Measurements from ENCODE around the gene KDM4B. TPM values are rescaled to one million over a fixed set of nuclear protein-coding genes. Genes with fewer than 3 reads are reported as not detected.

The KDM4B gene
- polyA plus RNA-seq, 3 donors: 20.1 to 31.7 (median 26.5) TPM

DNA sequence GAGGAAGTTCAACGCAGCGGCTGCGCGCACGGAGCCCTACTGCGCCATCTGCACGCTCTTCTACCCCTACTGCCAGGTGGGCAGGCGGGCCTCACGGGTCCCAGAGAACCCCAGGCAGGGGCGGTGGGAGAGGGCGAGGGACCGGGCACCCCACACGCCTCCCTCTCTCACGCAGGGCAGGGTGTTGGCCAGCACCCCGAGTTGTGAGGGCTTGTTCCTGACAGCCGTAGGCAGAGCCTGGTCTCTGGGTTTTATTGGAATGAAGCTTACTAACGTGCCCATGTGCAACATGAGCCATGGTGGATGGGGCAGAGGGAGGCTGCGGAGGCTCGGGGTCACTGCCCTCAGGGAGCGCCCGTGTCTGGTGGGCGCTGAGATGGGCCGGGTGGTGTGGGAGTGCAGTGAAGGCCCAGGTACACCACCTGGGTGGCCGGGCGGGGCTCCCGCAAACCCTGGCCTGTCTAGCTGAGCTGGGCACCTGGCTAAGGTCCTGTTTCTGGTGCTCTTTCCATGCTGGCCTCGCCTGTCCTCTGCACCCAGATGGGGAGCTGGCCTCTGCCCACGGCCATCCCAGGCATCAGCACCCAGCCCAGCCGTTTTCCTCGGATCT is 165.2 kb downstream of the KDM4B start:
- DNase-seq (ENCODE audit: extremely low read depth in 1 of 11, low read depth in 9 of 11, low spot score in 4 of 11): no peak

DNA sequence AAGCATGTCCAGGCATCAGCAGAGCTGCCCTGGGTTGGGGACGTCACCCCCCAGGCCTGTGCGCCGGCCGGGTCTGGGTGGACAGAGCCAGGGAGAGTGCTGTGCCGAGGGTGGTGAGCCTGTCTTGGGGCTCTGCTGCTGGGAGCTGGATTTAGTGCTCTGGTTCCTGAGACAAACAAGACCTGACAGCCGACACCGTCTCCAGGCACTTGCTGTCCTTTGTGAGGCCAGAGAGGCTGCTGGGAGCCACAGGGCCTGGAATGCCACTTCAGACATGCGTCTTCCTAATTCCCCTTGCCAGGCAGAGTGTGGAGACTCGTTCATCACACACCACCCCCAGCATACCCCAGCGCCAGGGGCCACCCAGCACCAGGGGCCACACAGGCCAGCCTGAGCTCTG is 165.8 kb downstream of the KDM4B start:
- DNase-seq (ENCODE audit: extremely low read depth in 1 of 11, low read depth in 9 of 11, low spot score in 4 of 11): no peak

DNA sequence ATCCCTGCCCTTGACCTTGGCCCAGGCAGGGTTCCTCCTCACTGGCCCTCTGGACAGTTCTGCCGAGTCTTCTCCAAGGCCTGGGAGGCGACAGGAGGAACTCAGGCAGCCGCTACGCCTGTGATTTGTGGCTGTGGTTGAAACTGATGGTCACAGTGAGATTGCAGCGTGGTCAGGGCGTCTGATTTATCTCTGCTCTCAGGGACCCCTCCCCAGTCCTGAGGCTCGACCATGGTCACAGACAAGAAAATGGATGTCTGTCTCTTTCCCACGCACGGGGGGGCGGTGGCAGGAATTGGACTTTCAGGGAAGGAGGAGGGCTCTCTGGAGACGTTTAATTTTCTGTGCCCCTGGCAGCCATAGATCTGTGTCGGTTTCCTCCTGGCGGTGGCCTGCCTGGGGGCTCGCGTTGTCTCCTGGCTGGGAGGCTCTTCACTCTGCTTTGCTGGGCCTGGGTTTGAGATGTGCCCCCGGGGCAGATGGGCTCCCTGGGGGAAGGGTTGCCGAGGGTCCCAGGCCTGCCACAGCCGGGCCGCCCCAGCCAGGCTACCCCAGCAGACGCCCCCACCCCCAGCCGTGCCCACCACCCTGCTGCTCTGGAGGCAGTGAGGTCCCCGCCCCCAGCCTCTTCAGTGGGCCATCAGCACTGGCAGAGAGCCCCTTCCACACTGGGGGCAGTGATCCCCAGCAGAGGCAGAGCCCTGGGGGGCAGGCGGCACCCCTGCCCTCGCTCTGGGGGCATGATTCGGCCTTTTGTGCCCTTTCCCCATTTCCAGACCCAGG is 167.4 kb downstream of the KDM4B start:
- no peak for DNase-seq (ENCODE audit: extremely low read depth in 1 of 11, low read depth in 9 of 11, low spot score in 4 of 11)

DNA sequence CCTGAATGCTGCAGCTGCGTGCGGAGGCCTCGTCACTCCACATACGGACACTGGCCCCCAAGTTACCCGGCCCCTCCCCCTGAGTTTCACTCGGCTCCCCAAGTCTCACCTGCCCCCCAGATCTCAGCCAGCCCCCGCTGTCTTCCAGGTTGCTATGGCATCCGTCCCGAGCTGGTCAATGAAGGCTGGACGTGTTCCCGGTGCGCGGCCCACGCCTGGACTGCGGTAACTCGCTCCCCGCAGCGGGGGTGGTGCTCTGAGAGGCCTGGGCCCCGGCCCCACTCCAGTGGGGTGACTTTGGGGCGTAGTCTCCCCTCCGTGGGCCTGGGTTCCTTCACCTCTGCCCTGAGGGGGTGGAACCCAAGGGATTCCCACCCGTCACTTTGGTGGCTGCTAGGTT is 168.2 kb downstream of the KDM4B start:
- DNase-seq (ENCODE audit: extremely low read depth in 1 of 11, low read depth in 9 of 11, low spot score in 4 of 11): no peak

DNA sequence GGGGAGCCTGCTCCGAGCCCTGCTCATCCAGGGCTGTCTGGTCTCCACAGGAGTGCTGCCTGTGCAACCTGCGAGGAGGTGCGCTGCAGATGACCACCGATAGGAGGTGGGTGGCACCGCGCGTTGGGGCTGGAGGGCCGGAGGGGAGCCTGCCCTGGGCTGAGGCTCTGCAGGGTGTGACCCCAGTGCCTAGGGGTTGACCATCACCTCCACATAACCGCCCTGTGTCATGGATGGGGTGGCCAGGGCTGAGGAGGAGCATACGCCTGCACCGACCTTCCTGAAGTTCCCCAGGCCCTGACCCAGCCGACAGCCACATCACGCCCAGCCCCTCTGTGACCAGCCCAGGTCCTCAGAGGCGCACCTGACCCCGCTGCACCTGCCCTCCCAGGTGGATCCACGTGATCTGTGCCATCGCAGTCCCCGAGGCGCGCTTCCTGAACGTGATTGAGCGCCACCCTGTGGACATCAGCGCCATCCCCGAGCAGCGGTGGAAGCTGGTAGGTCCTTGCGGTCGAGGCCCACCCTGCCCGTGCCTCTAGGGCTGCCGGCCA is 168.7 kb downstream of the KDM4B start:
- DNase-seq (ENCODE audit: extremely low read depth in 1 of 11, low read depth in 9 of 11, low spot score in 4 of 11): no peak

DNA sequence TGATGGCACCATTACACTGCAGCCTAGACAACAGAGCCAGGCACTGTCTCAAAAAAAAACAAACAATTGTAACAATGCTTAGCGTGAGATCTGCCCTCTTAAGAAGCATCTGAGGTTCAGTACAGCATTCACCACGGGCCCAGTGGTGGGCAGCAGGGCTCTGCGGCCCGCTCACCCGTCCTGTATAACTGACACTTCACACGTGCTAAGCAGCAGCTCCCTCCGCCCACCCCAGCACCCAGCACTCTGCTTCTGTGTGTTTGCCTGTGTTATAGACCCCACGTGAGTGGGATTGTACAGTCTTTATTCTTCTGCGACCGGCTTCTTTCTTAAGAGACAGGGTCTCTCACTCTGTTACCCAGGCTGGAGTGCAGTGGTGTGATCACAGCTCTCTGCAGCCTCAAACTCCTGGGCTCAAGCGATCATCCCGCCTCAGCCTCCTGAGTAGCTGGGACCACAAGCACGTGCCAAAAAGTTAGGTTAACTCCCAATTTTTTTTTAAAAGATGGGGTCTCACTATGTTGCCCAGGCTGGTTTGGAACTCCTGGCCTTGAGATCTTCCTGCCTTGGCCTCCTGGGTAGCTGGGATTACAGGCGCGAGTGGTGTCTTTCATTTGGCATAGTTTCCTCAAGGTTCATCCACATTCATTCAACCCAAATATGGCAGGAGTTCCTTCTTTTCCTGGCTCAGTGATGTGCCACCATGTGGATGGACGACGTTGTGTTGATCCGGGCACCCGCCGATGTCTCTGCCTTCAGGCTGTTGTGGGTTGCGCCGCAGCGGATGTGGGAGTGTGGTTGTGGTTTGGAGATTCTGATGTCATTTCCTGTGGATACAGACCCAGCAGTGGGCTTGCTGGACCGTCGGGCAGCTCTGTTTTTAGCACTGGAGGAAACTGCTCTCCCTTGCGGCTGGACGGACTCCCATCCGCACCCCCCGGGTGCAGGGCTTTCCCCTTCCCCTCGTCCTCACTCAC is 170.0 kb downstream of the KDM4B start:
- no peak for DNase-seq (ENCODE audit: extremely low read depth in 1 of 11, low read depth in 9 of 11, low spot score in 4 of 11)

DNA sequence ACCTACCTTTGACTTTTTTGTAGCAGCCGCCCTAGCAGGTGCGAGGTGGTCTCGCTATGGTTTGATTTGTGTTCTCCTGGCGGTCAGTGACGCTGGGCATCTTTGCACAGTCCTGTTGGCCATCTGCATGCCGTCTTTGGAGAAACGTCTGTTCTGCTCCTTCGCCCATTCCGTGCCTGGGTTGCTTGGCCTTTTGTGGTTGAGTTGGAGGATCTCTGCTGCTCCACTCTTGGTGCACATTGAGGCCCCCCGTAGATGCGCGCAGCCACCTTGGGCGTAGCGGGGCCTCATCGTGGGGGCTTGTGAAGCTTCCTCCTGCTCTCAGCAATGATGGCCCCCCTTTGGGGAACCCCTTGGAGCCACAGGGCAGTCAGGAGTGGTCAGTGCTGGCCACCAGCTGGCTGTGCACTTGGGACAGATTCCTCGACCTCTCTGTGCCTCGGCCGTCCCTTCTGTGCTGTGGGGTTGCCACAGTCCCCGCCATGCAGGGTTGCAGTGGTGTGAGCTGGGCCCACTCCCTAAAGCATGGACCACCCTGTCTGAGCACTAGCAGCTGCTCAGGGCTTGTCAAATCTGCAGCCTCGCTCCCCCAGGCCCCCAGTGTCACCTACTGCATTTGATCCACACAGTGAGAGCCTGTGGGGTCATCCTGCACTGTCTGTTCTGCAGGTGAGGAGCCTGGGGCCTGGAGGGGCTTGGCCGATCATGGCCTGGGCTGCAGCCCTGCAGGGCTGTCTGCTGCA is 170.8 kb downstream of the KDM4B start:
- DNase-seq (ENCODE audit: extremely low read depth in 1 of 11, low read depth in 9 of 11, low spot score in 4 of 11): no peak

DNA sequence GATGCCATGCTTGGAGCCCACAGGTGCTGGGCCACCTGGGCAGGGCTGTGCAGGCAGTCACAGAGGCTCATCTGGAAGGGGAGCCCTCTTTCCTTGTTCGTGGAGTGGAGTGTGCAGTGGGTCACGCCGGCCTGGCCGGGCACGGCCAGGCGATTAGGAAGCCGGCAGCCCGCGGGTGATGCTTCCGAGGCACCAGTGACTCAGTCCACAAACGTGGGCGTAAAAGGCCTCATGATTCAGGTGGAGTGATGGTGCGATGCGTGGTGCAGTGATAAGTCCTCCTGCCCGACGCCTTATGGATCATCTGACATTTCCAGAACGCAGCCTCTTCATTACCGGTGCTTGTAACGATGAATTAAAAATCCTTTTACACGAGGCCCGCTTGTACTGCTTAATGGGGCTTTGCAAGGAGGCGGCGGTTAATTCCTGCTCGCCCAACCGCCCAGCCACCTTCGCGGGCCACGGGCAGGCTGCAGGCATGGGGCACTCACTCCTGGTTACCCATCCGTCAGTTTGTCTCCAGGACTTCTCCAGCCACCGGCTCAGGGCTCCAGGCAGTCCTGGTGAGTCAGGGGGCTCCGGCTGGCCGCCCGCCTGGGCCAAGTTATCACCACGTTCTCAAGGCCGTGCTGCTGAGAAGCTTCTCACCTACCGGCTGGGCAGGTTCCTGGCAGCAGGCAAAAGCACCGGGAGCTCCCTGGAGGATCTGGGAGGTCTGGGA is 172.4 kb downstream of the KDM4B start:
- no peak for DNase-seq (ENCODE audit: extremely low read depth in 1 of 11, low read depth in 9 of 11, low spot score in 4 of 11)

DNA sequence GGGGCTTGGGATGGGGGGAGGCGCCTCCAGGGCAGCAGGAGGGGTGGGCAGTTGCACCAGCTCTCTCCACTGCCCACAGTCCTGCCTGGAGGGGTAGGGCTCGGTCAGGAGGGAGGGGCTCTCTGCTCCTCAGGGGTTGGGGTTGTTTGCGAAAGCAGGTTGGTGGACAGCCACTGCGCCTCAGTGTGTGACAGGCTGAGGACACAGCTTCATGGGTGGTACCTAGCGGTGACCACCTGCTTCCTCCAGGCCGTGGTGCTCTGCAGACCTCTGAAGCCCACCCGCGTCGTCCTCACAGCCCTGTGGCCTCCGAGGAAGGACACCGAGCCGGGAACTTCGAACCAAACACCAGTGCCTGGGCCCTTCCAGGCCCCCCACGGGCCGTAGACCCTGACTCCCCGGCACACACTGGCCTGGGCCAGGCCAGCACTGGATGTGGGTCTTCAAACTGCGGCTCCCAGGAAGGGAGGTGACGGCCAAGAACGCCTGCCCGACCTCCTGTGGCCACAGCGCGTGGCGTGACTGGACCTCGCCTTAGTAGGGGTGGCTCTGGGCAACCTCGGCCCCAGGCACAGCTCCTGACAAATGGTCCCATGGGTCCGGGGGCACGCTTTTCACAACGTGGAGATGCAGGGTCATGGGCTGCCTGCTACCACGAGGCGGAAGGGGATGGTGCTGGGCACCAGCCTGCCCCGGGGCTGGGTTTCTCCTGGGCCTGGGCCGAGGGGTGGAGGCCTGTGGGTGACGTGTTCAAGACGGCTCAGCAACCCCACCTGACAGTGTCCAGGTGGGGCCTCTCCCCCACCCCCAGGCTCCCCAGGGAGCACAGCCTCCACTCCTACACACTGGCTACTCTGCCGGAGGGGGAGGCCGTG is 173.2 kb downstream of the KDM4B start:
- DNase-seq (ENCODE audit: extremely low read depth in 1 of 11, low read depth in 9 of 11, low spot score in 4 of 11): no peak

DNA sequence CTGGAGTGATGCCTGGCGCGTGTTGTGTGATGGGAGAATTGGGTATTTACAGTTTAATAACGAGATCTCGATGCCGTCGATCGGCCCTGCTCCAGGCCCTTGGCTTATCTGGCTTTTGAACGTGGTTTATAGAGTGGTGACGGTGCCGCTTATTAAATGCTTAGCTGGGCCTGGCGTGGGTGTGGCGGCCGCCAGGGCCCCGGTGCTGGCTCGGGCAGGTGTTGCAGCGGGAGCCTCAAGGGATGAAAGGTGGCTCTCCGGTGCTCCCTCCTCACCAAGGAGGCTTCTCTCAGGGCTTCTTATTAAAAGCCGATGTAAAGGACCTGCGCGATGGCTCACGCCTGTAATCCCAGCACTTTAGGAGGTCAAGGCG is 173.8 kb downstream of the KDM4B start:
- no peak for DNase-seq (ENCODE audit: extremely low read depth in 1 of 11, low read depth in 9 of 11, low spot score in 4 of 11)

DNA sequence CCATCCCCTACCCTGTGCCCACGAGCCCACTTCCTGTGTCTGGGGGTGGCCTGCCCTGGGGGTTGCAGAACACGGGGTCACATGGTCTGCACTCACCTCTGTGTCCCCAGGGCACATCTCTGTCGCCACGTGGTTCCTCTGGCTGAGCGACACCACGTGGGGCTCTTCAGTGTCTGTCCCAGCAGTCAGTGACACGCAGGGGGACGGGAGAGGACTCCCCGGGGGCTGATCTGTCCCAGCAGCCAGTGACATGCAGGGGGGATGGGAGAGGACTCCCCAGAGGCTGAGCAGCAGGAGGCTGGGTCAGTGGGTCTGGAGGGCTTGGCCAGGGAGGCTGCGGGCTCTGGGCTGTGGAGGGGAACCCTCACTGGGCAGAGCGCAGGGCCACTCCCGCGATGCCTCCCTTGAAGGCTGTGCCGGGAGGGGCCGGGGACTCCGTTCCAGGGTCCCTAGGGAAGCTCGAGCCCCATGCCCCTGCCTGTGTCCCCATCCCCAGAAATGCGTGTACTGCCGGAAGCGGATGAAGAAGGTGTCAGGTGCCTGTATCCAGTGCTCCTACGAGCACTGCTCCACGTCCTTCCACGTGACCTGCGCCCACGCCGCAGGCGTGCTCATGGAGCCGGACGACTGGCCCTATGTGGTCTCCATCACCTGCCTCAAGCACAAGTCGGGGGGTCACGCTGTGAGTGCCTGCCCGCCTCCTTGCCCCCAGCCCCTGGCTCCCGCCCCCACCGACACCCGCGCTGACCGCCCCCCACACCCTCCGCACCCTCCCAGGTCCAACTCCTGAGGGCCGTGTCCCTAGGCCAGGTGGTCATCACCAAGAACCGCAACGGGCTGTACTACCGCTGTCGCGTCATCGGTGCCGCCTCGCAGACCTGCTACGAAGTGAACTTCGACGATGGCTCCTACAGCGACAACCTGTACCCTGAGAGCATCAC is 174.8 kb downstream of the KDM4B start:
- no peak for DNase-seq (ENCODE audit: extremely low read depth in 1 of 11, low read depth in 9 of 11, low spot score in 4 of 11)

DNA sequence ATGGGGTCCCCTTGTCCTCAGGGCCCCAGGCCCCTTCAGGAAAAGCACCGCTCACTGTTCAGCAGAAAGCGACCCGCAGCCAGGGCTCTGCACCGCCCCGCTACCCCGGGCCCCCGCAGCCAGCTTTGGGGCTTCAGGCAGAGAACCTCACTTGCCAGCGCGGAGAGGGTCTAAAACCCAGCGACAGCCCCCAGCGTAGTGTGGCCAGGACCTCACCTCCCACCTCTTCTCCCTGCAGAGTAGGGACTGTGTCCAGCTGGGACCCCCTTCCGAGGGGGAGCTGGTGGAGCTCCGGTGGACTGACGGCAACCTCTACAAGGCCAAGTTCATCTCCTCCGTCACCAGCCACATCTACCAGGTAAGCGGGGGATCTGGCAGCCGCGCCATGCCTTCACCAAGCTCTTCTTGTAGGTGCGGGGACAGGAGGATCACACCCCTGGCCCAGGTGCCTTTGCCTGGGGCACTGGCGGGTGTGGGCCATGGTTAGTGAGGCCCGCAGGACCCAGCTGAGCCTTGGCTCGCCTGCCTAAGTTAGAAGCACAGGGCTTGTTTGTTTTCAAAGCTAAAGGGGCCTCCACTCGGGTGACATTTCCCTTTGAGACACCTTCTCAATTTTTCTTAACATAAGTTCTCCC is 175.7 kb downstream of the KDM4B start:
- DNase-seq (ENCODE audit: extremely low read depth in 1 of 11, low read depth in 9 of 11, low spot score in 4 of 11): no peak

DNA sequence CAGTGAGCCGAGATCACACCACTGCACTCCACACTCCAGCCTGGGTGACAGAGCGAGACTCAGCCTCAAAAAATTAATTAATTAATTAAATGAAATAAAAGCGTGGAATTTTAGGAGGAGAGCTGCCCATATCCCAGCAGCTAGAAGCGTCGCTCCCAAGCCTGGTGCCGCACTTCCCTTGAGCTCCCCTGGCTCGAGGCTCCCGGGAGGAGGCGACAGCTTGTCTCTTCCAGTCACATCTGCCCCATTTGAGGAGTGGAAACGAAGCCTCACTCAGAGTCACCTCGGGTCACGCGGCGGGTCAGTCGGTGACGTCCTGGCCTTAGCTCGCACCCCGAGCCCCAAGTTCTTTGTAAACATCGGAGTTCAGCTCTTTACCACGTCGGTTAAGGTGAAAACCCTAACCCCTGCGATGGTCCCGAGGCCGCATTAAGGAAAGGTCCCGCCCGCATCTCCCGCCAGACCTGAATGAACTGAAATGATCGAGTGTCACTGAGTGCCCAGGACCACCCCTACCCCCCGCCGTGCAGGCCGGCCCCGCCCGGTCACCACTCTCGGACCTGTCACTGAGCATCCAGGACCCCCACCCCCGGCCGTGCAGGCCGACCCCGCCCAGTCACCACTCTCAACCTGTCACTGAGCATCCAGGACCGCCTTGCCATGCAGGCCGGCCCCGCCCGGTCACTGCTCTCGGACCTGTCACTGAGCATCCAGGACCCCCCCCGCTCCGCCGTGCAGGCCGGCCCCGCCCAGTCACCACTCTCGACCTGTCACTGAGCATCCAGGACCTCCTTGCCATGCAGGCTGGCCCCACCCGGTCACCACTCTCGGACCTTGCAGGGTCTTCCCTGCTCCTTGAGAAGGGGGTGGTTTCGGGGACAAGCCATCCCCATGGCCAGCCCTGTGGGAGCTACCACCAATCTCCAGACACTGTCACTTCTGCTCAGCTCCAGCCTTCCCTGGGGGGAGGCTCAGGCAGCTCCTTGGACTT is 176.9 kb downstream of the KDM4B start:
- no peak for DNase-seq (ENCODE audit: extremely low read depth in 1 of 11, low read depth in 9 of 11, low spot score in 4 of 11)

DNA sequence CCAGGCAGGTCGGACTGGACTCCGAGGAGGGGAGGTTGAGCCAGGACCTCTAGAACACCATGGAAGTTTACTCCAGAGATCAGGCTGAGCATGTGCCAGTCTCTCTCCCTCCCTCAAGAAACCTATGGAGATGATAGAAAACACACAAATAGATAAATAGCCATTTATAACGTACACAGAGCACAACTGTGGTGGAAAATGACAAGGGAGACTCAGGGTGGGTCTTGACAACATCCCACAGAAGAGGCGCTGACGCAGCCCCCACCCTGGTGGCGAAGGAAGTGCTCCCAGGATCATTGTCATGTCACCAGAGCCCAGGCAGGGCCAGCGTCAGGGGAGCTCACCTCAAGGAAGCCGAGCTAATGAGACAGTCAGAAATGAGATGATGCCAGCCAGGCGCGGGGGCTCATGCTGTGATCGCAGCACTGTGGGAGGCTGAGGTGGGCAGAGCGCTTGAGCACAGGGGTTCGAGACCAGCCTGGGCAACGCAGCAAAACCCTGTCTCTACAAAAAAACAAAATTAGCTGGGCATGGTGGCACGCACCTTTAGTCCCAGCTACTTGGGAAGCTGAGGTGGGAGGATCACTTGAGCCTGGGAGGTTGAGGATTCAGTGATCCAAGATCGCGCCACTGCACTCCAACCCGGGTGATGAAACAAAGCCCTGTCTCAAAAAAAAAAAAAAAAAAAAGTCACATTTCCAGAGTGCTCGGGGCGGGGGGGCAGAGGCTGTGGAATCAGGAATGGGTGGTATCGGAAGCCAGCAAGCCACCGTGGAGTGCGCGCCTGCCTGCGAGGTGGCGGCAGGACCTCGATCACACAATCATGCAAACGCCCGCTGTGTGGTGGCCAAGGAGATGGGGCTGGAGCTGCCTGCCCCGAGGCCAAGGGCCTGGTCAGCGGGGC is 178.4 kb downstream of the KDM4B start:
- no peak for DNase-seq (ENCODE audit: extremely low read depth in 1 of 11, low read depth in 9 of 11, low spot score in 4 of 11)

All from renal cortex interstitium (tissue), 11 donors.